Esophagus squamous epithelium (tissue), 4 donors: Measurements from ENCODE around the gene FMO1.

ENCODE experiments used
- POLR2A ChIP-seq, 4 donors: fragments of 450-650 bp; IDR thresholded peaks; one replicate each; pipeline ENCODE4 v1.6.1; 2017; ENCODE audit warnings: antibody characterized with exemption in 4 of 4, mild to moderate bottlenecking in 4 of 4, moderate library complexity in 3 of 4
- TF ChIP-seq, protein P1 (sequence below), 6 experiments: fragments of 450-650 bp in 4 of 6; fragments of 200-600 bp in 2 of 6; sonication (generic) in 2 of 6; IDR thresholded peaks; one replicate each; pipeline ENCODE4 v1.5.1; 2016 to 2019; ENCODE audit warnings: antibody characterized with exemption in 6 of 6, mild to moderate bottlenecking in 4 of 6, moderate library complexity in 4 of 6

DNA sequence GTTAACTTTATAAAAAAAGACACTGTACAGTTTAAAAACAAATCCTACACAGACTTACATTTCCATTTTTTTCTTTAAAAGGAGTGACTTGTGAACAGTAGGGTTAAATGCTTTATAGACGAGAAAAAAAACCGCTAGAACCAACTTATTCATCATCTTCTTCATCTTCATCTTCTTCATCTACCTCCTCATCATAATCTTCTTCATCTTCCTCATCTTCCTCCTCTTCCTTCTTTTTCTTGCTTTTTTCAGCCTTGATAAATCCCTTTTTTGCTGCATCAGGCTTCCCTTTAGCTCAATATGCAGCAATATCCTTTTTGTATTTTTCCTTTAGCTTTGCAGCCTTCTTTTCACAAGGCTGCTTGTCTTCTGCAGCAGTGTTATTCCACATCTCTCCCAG lies 22.5 kb downstream of the FMO1 start:
- TF ChIP-seq, protein P1, sequence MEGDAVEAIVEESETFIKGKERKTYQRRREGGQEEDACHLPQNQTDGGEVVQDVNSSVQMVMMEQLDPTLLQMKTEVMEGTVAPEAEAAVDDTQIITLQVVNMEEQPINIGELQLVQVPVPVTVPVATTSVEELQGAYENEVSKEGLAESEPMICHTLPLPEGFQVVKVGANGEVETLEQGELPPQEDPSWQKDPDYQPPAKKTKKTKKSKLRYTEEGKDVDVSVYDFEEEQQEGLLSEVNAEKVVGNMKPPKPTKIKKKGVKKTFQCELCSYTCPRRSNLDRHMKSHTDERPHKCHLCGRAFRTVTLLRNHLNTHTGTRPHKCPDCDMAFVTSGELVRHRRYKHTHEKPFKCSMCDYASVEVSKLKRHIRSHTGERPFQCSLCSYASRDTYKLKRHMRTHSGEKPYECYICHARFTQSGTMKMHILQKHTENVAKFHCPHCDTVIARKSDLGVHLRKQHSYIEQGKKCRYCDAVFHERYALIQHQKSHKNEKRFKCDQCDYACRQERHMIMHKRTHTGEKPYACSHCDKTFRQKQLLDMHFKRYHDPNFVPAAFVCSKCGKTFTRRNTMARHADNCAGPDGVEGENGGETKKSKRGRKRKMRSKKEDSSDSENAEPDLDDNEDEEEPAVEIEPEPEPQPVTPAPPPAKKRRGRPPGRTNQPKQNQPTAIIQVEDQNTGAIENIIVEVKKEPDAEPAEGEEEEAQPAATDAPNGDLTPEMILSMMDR (IDR thresholded peaks at IDR 0.05) = no peak
- TF ChIP-seq POLR2A (IDR thresholded peaks at IDR 0.05) = no peak
